ENCODE measurements around the gene NQO2.
"Not testable (repeated sequence)": the region's sequence is repeated elsewhere in the genome, so short reads cannot be mapped to it uniquely, and the experiment has no call there.

The NQO2 gene

GRCh38 chr6:3046295-3046694 is 46.6 kb downstream of the NQO2 start:
- no peak for DNase-seq (ENCODE audit: low read depth)
- no peak for TF ChIP-seq CTCF (conservative IDR thresholded peaks at IDR 0.05; ENCODE audit: low read length)
- H3K4me3 ChIP-seq (ENCODE audit: low read length): no peak overlapping the region

GRCh38 chr6:3048009-3048408 is 48.3 kb downstream of the NQO2 start:
- H3K4me3 ChIP-seq (ENCODE audit: low read length); DNase-seq (ENCODE audit: low read depth): not testable (repeated sequence)

GRCh38 chr6:3052481-3053230 is 53.0 kb downstream of the NQO2 start:
- no peak overlapping the region for H3K4me3 ChIP-seq (ENCODE audit: low read length)
- no peak for TF ChIP-seq CTCF (conservative IDR thresholded peaks at IDR 0.05; ENCODE audit: low read length)
- DNase-seq (ENCODE audit: low read depth): no peak

GRCh38 chr6:3053231-3053508 is 53.5 kb downstream of the NQO2 start:
- TF ChIP-seq CTCF (conservative IDR thresholded peaks at IDR 0.05; ENCODE audit: low read length): no peak
- H3K4me3 ChIP-seq (ENCODE audit: low read length): peak overlapping the region; percentile 55
- no peak for DNase-seq (ENCODE audit: low read depth)

- peak; percentile 38 for DNase-seq (ENCODE audit: low read depth)
- H3K4me3 ChIP-seq (ENCODE audit: low read length): peak overlapping the region; percentile 53
These were observed 54.8 kb downstream of the NQO2 start for GRCh38 chr6:3054229-3055157.

- DNase-seq (ENCODE audit: low read depth); H3K4me3 ChIP-seq (ENCODE audit: low read length): not testable (repeated sequence)
These were observed 55.4 kb downstream of the NQO2 start for GRCh38 chr6:3055158-3055499.

- H3K4me3 ChIP-seq (ENCODE audit: low read length): no peak overlapping the region
- DNase-seq (ENCODE audit: low read depth): no peak
- no peak for TF ChIP-seq CTCF (conservative IDR thresholded peaks at IDR 0.05; ENCODE audit: low read length)
These were observed 57.5 kb downstream of the NQO2 start for GRCh38 chr6:3057063-3057770.

- TF ChIP-seq CTCF (conservative IDR thresholded peaks at IDR 0.05; ENCODE audit: low read length): no peak
- H3K4me3 ChIP-seq (ENCODE audit: low read length): no peak overlapping the region
- no peak for DNase-seq (ENCODE audit: low read depth)
These were observed 59.3 kb downstream of the NQO2 start for GRCh38 chr6:3058957-3059356.

GRCh38 chr6:3060092-3060491 is 60.4 kb downstream of the NQO2 start:
- not testable (repeated sequence) for DNase-seq (ENCODE audit: low read depth); H3K4me3 ChIP-seq (ENCODE audit: low read length)

Data from AG10803 (cell line).